ENCODE data around the gene PHLDB1. TPM values are rescaled to one million over a fixed set of nuclear protein-coding genes. Genes with fewer than 3 reads are reported as not detected.

Gene PHLDB1
- total and polyA plus RNA-seq, 4 donors, result 4.8 to 15.4 (median 6.0) TPM

DNA sequence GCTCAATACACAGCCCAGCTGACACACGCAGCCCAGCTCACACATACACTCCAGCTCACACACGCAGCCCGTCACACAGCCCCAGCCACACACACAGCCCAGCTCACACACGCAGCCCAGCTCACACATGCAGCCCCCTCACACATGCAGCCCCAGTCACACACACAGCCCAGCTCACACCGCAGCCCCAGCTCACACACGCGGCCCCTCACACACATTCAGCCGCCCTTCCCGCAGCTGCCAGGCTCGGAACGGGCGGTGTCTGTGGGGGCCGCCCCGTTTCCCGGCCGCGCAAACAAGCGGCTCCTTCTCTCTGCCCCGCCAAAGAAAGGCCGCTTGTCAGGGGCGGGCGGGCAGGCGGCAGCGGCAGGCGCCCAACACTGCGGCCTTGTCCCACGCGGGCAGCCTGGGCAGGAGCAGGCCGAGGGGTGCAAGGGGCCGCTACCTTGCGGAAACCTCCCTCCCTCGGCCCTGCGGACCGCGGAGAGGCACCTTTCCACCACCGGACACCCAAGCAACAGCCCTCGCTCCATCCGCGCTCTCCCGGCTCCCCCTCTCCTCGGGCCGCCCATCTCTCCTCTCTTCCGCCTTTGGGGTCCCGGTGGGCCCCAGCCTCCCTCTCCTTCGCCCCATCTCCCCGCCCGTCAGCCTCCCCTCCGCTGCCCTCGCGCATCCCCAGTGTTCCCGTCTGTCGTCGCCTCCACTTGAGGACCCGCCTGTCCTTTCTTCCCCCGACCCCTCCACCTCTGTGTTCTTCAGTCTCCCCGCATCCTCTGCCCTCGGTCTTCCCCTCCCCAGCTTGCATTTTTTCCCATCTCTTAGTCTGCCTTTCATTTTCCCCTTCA is 2.2 kb downstream of the PHLDB1 start (continued):
- TF ChIP-seq, protein P1, sequence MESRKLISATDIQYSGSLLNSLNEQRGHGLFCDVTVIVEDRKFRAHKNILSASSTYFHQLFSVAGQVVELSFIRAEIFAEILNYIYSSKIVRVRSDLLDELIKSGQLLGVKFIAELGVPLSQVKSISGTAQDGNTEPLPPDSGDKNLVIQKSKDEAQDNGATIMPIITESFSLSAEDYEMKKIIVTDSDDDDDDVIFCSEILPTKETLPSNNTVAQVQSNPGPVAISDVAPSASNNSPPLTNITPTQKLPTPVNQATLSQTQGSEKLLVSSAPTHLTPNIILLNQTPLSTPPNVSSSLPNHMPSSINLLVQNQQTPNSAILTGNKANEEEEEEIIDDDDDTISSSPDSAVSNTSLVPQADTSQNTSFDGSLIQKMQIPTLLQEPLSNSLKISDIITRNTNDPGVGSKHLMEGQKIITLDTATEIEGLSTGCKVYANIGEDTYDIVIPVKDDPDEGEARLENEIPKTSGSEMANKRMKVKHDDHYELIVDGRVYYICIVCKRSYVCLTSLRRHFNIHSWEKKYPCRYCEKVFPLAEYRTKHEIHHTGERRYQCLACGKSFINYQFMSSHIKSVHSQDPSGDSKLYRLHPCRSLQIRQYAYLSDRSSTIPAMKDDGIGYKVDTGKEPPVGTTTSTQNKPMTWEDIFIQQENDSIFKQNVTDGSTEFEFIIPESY (IDR thresholded peaks at IDR 0.05), result no peak
- TF ChIP-seq EGR1 (IDR thresholded peaks at IDR 0.05; ENCODE audit: low read depth in 2 of 2) (no peak), HNF4G (IDR thresholded peaks at IDR 0.05) (no peak), FOXA1 (IDR thresholded peaks at IDR 0.05) (no peak), GABPA (IDR thresholded peaks at IDR 0.05 in 1 of 2, conservative IDR thresholded peaks at IDR 0.05 in 1 of 2) (no peak), RAD21 (IDR thresholded peaks at IDR 0.05) (no peak)
- TF ChIP-seq, protein P2, sequence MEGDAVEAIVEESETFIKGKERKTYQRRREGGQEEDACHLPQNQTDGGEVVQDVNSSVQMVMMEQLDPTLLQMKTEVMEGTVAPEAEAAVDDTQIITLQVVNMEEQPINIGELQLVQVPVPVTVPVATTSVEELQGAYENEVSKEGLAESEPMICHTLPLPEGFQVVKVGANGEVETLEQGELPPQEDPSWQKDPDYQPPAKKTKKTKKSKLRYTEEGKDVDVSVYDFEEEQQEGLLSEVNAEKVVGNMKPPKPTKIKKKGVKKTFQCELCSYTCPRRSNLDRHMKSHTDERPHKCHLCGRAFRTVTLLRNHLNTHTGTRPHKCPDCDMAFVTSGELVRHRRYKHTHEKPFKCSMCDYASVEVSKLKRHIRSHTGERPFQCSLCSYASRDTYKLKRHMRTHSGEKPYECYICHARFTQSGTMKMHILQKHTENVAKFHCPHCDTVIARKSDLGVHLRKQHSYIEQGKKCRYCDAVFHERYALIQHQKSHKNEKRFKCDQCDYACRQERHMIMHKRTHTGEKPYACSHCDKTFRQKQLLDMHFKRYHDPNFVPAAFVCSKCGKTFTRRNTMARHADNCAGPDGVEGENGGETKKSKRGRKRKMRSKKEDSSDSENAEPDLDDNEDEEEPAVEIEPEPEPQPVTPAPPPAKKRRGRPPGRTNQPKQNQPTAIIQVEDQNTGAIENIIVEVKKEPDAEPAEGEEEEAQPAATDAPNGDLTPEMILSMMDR (IDR thresholded peaks at IDR 0.05; ENCODE audit: low read depth, low read length, missing input control), result no peak
- TF ChIP-seq, protein P3, sequence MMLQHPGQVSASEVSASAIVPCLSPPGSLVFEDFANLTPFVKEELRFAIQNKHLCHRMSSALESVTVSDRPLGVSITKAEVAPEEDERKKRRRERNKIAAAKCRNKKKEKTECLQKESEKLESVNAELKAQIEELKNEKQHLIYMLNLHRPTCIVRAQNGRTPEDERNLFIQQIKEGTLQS (IDR thresholded peaks at IDR 0.05), result no peak

DNA sequence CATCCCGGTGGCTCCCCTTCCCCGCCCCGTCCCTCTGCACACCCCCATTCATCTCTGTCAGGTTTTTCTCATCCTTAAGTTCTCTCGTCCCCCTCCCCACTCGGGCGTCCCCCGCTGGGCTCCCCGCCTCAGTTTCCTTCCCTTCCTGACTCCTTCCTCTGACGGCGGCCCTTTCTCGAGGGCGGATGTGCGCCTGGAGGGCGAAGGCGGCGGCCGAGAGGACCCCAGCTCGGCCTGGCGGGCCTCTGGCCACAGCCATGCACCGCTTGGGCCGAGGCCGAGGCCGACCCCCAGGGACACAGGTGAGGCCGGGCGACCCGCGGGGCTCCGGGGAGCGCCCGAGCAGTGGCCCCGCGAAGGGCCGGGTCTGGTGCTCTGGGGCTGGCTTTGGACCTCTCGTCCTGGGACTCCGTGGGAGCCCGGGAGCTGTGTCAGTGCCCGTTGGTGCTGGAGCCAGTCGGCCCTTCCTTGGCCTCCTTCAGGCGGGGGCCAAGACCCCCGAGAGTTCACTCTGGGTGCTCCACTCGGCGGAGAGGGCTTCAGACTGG is 2.9 kb downstream of the PHLDB1 start:
- peak overlapping the region; percentile 9 to 75 for H3K27ac ChIP-seq (ENCODE audit: low read depth in 1 of 2, low read length in 2 of 2)
- no peak overlapping the region for H3K9ac ChIP-seq (ENCODE audit: low read depth in 1 of 2, low read length in 2 of 2)
- no peaks in the 10 kb centered on the region for H3K9me3 ChIP-seq (ENCODE audit: control insufficient read depth in 4 of 4, low read length in 3 of 4)
- no peaks in the 10 kb centered on the region for H3K36me3 ChIP-seq (ENCODE audit: control insufficient read depth in 4 of 4, insufficient read depth in 3 of 4, low read depth in 1 of 4, low read length in 3 of 4)
- peaks cover 0 to 2% (median 0%) of the 10 kb centered on the region in 4 donors for H3K27me3 ChIP-seq (ENCODE audit: control insufficient read depth in 4 of 4, insufficient read depth in 4 of 4, low read length in 3 of 4)
- H3K4me3 ChIP-seq (ENCODE audit: low read depth in 1 of 3, low read length in 3 of 3), result peak overlapping the region in 1 of 3 donors; percentile 55
- DNase-seq (ENCODE audit: low spot score), result no peak
- WGBS, result 10% methylated on average over 42 of the region's 42 CpGs
- H3K4me1 ChIP-seq (ENCODE audit: control insufficient read depth in 4 of 4, insufficient read depth in 4 of 4, low read length in 3 of 4), result peaks cover 0 to 28% (median 17%) of the 10 kb centered on the region in 4 donors
- TF ChIP-seq, protein P3 (IDR thresholded peaks at IDR 0.05), result no peak

DNA sequence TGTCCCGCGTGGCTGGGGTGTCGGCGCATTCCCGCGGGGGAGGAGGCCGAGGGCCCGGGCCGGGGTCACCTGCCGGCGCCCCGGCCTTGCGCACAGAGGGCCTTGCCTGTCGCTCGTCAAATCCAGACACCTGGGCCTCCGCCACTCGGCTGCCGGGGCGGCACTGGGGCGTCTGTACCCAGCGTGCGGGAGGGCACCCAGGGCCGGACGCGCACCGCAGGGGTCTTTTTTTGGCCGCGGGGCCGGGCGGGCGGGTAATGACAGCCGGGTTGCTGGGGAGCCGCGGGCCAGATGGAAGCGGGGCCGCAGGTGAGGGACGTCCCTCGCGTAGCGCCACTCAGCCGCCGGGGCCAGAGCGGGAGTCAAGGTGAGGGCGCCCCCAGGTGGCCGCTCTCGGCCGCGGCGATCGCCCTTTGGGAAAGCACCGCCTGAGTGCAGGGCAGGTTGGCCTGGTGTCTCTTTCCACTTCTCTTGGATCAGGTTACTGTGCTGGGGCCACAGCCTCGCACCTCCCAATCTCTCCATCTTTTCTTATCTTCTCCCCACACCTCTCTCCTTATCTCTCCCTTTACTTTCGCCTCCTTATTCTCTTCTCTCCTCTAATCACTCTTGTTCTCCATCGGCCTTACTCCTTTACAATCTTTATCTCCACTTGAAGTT is 3.5 kb downstream of the PHLDB1 start:
- H3K9me3 ChIP-seq (ENCODE audit: control insufficient read depth in 4 of 4, low read length in 3 of 4), result no peaks in the 10 kb centered on the region
- 3% methylated on average over 54 of the region's 54 CpGs for WGBS
- peaks cover 0 to 28% (median 17%) of the 10 kb centered on the region in 4 donors for H3K4me1 ChIP-seq (ENCODE audit: control insufficient read depth in 4 of 4, insufficient read depth in 4 of 4, low read length in 3 of 4)
- peak; percentile 82 for DNase-seq (ENCODE audit: low spot score)
- H3K9ac ChIP-seq (ENCODE audit: low read depth in 1 of 2, low read length in 2 of 2), result peak overlapping the region in 1 of 2 donors; percentile 5
- H3K36me3 ChIP-seq (ENCODE audit: control insufficient read depth in 4 of 4, insufficient read depth in 3 of 4, low read depth in 1 of 4, low read length in 3 of 4), result no peaks in the 10 kb centered on the region
- peak overlapping the region in 1 of 3 donors; percentile 55 for H3K4me3 ChIP-seq (ENCODE audit: low read depth in 1 of 3, low read length in 3 of 3)
- peaks cover 0 to 2% (median 0%) of the 10 kb centered on the region in 4 donors for H3K27me3 ChIP-seq (ENCODE audit: control insufficient read depth in 4 of 4, insufficient read depth in 4 of 4, low read length in 3 of 4)
- H3K27ac ChIP-seq (ENCODE audit: low read depth in 1 of 2, low read length in 2 of 2), result peak overlapping the region in 1 of 2 donors; percentile 9
- TF ChIP-seq EGR1 (IDR thresholded peaks at IDR 0.05; ENCODE audit: low read depth in 2 of 2) (no peak), RAD21 (IDR thresholded peaks at IDR 0.05) (peak; percentile 64 to 75), TAF1 (conservative IDR thresholded peaks at IDR 0.05) (no peak), RXRA (IDR thresholded peaks at IDR 0.05) (no peak), NR2F2 (IDR thresholded peaks at IDR 0.05) (no peak), YY1 (IDR thresholded peaks at IDR 0.05) (no peak), SP1 (IDR thresholded peaks at IDR 0.05) (peak; percentile 14), GABPA (IDR thresholded peaks at IDR 0.05 in 1 of 2, conservative IDR thresholded peaks at IDR 0.05 in 1 of 2) (no peak)
- TF ChIP-seq, protein P4, sequence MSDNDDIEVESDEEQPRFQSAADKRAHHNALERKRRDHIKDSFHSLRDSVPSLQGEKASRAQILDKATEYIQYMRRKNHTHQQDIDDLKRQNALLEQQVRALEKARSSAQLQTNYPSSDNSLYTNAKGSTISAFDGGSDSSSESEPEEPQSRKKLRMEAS (IDR thresholded peaks at IDR 0.05), result no peak
- TF ChIP-seq, protein P5, sequence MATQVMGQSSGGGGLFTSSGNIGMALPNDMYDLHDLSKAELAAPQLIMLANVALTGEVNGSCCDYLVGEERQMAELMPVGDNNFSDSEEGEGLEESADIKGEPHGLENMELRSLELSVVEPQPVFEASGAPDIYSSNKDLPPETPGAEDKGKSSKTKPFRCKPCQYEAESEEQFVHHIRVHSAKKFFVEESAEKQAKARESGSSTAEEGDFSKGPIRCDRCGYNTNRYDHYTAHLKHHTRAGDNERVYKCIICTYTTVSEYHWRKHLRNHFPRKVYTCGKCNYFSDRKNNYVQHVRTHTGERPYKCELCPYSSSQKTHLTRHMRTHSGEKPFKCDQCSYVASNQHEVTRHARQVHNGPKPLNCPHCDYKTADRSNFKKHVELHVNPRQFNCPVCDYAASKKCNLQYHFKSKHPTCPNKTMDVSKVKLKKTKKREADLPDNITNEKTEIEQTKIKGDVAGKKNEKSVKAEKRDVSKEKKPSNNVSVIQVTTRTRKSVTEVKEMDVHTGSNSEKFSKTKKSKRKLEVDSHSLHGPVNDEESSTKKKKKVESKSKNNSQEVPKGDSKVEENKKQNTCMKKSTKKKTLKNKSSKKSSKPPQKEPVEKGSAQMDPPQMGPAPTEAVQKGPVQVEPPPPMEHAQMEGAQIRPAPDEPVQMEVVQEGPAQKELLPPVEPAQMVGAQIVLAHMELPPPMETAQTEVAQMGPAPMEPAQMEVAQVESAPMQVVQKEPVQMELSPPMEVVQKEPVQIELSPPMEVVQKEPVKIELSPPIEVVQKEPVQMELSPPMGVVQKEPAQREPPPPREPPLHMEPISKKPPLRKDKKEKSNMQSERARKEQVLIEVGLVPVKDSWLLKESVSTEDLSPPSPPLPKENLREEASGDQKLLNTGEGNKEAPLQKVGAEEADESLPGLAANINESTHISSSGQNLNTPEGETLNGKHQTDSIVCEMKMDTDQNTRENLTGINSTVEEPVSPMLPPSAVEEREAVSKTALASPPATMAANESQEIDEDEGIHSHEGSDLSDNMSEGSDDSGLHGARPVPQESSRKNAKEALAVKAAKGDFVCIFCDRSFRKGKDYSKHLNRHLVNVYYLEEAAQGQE (IDR thresholded peaks at IDR 0.05), result no peak
- TF ChIP-seq, protein P3 (IDR thresholded peaks at IDR 0.05), result no peak
